Stimulated activated CD8-positive, alpha-beta memory T cell treated with anti-CD3 and anti-CD28 coated beads, Interleukin-7, amount 100 ng/mL, for 4 hours (primary cell): ENCODE results near the gene IGIP.

Source experiments
- DNase-seq, 2 donors: peaks; one replicate each; pipeline ENCODE4 v3.0.0-alpha.2; 2020; ENCODE audit warnings: low read depth in 2 of 2

The IGIP gene

GRCh38 chr5:140125637-140126036, at the start of gene IGIP:
TSS of gene IGIP (plus strand) at chr5:140125937. CDS start at chr5:140128477, 2,540 bp downstream.
- DNase-seq: no peak

GRCh38 chr5:140076142-140076541, 49.6 kb upstream of the IGIP start:
- no peak for DNase-seq

- DNase-seq: no peak
Observed at GRCh38 chr5:140076788-140077187, 48.9 kb upstream of the IGIP start.

- no peak for DNase-seq
Observed at GRCh38 chr5:140083120-140083519, 42.6 kb upstream of the IGIP start.

- no peak for DNase-seq
Observed at GRCh38 chr5:140083650-140084049, 42.1 kb upstream of the IGIP start.

GRCh38 chr5:140084541-140084940, 41.2 kb upstream of the IGIP start:
- no peak for DNase-seq

- DNase-seq: no peak
Observed at GRCh38 chr5:140090251-140090650, 35.5 kb upstream of the IGIP start.

- DNase-seq: no peak
Observed at GRCh38 chr5:140093179-140093578, 32.6 kb upstream of the IGIP start.

GRCh38 chr5:140093866-140094265, 31.9 kb upstream of the IGIP start:
- no peak for DNase-seq

GRCh38 chr5:140094889-140095288, 30.8 kb upstream of the IGIP start:
- no peak for DNase-seq

GRCh38 chr5:140101179-140101578, 24.6 kb upstream of the IGIP start:
- no peak for DNase-seq

GRCh38 chr5:140103154-140103553, 22.6 kb upstream of the IGIP start:
- DNase-seq: no peak

- no peak for DNase-seq
Observed at GRCh38 chr5:140104100-140104499, 21.6 kb upstream of the IGIP start.

- no peak for DNase-seq
Observed at GRCh38 chr5:140106101-140106500, 19.6 kb upstream of the IGIP start.

GRCh38 chr5:140106805-140107311, 18.9 kb upstream of the IGIP start:
- DNase-seq: no peak

- DNase-seq: peak; percentile 83 to 93
Observed at GRCh38 chr5:140107312-140108092, 18.2 kb upstream of the IGIP start.

GRCh38 chr5:140108093-140109017, 17.4 kb upstream of the IGIP start:
- DNase-seq: no peak

GRCh38 chr5:140109018-140109758, 16.5 kb upstream of the IGIP start:
- no peak for DNase-seq

- no peak for DNase-seq
Observed at GRCh38 chr5:140109759-140110645, 15.7 kb upstream of the IGIP start.

- DNase-seq: no peak
Observed at GRCh38 chr5:140110646-140110957, 15.1 kb upstream of the IGIP start.
